Hematopoietic multipotent progenitor cell treated with erythropoietin and hydrocortisone succinate and interleukin-3 and kit ligand, for 4 days (in vitro differentiated cells): ENCODE results near the gene GART.

Experiments used
- DNase-seq: peaks from one replicate; pipeline ENCODE4 v3.0.0-alpha.2; 2015

Gene GART

DNA sequence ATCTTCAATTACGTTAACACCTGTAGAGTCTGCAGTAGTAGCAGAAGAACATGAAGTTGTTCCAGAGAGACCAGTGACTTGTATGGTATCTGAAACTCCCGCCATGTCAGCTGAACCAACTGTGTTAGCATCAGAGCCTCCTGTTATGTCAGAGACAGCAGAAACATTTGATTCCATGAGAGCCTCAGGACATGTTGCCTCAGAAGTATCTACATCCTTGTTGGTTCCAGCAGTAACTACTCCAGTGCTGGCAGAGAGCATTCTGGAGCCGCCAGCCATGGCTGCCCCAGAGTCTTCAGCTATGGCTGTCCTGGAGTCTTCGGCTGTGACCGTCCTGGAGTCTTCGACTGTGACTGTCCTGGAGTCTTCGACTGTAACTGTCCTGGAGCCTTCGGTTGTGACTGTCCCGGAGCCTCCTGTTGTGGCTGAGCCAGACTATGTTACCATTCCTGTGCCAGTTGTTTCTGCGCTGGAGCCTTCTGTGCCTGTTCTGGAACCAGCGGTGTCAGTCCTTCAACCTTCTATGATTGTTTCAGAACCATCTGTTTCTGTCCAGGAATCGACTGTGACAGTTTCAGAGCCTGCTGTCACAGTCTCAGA is 11.2 kb upstream of the GART start:
- no peak for DNase-seq

DNA sequence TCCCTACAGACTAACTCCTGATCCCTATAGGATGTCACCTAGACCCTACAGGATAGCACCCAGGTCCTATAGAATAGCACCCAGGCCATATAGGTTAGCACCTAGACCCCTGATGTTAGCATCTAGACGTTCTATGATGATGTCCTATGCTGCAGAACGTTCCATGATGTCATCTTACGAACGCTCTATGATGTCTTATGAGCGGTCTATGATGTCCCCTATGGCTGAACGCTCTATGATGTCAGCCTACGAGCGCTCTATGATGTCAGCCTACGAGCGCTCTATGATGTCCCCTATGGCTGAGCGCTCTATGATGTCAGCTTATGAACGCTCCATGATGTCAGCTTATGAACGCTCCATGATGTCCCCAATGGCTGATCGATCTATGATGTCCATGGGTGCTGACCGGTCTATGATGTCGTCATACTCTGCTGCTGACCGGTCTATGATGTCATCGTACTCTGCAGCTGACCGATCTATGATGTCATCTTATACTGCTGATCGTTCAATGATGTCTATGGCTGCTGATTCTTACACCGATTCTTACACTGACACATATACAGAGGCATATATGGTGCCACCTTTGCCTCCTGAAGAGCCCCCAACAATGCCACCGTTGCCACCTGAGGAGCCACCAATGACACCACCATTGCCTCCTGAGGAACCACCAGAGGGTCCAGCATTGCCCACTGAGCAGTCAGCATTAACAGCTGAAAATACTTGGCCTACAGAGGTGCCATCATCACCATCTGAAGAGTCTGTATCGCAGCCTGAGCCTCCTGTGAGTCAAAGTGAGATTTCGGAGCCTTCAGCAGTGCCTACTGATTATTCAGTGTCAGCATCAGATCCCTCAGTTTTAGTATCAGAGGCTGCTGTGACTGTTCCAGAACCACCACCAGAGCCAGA is 10.4 kb upstream of the GART start:
- DNase-seq = no peak

DNA sequence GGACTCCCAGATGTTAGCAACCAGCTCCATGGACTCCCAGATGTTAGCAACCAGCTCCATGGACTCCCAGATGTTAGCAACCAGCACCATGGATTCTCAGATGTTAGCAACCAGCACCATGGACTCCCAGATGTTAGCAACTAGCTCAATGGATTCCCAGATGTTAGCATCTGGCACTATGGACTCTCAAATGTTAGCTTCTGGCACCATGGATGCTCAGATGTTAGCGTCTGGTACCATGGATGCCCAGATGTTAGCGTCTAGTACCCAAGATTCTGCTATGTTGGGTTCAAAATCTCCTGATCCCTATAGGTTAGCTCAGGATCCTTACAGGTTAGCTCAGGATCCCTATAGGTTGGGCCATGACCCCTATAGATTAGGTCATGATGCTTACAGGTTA is 9.7 kb upstream of the GART start:
- no peak for DNase-seq

DNA sequence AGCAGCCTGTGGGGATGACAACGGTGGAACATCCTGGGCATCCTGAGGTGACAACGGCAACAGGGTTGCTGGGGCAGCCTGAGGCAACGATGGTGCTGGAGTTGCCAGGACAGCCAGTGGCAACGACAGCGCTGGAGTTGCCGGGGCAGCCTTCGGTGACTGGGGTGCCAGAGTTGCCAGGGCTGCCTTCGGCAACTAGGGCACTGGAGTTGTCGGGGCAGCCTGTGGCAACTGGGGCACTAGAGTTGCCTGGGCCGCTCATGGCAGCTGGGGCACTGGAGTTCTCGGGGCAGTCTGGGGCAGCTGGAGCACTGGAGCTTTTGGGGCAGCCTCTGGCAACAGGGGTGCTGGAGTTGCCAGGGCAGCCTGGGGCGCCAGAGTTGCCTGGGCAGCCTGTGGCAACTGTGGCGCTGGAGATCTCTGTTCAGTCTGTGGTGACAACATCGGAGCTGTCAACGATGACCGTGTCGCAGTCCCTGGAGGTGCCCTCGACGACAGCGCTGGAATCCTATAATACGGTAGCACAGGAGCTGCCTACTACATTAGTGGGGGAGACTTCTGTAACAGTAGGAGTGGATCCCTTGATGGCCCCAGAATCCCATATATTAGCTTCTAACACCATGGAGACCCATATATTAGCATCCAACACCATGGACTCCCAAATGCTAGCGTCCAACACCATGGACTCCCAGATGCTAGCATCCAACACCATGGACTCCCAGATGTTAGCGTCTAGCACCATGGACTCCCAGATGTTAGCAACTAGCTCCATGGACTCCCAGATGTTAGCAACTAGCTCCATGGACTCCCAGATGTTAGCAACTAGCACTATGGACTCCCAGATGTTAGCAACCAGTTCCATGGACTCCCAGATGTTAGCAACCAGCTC is 9.1 kb upstream of the GART start:
- no peak for DNase-seq

DNA sequence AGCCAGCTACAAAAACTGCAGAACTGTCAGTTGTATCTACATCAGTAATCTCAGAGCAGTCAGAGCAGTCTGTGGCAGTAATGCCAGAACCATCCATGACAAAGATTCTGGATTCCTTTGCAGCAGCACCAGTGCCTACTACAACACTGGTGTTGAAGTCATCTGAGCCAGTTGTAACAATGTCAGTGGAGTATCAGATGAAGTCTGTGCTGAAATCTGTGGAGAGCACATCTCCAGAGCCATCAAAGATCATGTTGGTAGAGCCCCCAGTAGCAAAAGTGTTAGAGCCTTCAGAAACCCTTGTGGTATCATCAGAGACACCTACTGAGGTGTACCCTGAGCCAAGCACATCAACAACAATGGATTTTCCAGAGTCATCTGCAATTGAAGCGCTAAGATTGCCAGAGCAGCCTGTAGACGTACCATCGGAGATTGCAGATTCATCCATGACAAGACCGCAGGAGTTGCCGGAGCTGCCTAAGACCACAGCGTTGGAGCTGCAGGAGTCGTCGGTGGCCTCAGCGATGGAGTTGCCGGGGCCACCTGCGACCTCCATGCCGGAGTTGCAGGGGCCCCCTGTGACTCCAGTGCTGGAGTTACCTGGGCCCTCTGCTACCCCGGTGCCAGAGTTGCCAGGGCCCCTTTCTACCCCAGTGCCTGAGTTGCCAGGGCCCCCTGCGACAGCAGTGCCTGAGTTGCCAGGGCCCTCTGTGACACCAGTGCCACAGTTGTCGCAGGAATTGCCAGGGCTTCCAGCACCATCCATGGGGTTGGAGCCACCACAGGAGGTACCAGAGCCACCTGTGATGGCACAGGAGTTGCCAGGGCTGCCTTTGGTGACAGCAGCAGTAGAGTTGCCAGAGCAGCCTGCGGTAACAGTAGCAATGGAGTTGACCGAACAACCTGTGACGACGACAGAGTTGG is 8.2 kb upstream of the GART start:
- DNase-seq = no peak

DNA sequence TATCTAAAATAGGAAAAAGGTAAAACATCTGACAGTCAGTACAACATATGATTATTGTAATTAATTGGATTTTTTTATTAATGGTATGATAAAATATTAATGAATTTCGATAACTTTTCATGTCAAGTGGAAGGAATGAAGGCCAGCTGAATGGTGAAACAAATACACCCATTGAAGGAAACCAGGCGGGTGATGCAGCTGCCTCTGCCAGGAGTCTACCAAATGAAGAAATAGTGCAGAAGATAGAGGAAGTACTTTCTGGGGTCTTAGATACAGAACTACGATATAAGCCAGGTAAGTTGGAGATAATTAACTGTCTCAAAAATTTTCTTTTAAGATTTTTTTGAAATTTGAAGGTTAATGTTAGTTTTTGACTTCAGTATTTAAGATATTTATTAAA is 4.2 kb upstream of the GART start:
- peak; percentile 65 for DNase-seq

DNA sequence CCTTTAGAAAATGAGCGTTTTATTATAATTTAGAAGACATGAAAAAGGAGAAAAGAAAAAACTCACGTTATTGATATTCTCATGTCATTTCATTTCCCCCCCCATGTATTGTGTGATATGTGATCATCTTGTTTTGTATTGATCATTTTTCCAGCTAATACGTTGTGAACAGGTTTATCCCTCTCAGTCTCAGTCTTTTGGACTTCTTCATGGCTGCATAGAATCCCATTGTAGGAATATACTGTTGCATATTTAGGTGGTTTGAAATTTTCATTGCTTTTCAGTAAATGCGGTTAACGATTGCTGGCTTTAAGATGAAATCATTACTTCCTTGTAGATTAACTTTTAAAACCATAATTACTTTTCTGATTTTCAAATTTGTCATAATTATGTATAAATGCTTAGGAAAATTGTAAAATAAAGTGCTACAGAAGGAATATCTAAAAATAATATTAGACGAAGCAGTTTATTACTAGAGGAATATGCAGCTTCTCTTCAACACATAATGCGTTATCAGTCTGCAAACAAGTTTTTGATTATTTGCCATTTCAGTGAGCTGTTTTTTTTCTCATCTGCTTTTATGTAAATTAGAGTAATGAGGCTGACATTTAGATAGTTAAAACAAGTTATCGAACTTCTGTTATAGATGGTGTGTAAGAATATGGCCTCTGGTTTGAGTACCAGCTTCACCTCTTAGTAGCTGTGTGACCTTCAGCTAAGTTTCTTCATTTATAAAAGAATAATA is 2.7 kb upstream of the GART start:
- DNase-seq = no peak

DNA sequence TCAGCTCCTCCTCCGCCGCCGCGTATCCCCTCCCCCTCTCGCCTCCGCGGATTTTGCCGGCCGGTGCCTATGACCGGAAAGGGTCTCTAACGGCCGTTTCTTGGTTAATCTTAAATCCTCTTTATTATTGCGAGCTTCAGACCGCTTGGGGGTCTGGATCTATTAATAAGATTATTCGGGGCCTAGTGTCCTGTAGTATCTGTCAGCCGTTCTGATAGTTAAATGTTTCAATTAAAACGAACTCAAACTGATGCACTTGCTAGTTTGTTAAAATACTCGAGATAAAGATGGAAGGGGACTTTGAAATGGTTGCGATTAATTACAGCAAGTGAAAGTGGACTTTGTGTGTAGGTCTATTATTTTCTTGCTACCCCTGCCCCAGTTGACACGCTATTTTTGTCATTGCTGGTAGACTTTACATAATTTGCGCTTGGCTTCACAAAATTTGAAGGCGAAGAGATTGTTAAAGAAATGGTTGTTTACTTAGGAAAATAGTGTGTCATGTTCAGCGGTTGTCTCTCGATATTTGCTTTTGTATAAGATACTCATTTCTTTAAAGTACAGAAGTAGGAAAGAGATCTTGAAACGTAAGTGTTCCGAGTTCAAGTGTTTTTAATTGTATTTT is 1.7 kb upstream of the GART start:
- DNase-seq = peak; percentile 84

DNA sequence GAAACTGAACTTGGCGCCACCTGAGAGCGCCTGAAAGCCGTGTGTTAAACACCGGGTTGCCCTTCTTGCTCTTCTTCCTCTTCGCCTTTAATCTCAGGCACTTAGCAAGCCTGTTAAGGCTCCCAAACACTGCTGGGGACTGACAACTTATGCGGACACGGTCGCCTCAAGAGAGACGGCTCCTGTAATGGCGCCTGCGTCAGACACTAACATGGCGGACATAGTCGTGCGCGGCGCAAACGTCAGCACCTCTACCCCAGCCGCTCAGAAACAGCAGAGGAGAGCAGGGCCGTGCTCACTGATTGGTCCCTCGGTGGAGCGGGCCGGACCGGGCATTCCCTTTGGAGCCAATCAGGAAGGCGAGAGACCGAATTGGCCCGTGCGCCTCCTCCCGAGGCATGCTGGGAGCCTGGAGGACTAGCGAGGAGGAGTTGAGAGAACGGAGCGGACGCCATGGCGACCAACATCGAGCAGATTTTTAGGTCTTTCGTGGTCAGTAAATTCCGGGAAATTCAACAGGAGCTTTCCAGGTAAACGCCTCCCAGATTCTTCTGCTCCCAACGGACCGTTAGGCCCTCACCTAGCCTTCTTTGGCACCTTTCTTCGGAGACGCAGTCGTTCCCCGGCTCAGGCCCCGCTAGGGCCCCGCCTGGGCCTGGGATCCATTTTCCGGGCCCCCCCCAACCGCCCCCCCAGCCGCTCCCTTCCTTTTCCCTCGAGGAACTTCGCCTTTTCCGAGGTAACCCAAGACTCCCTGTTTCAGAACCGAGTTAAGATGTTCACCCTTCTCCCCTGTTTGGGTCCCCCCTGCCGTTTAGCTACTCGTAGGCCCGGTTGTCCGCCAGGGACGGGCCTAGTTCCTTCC is 955 bp upstream of the GART start, which contains the start of gene SON:
SON (plus strand) TSS at position 399 of the 865 bp plus-strand sequence; CDS start at position 454, 55 bp downstream.
- peak; percentile 100 for DNase-seq

DNA sequence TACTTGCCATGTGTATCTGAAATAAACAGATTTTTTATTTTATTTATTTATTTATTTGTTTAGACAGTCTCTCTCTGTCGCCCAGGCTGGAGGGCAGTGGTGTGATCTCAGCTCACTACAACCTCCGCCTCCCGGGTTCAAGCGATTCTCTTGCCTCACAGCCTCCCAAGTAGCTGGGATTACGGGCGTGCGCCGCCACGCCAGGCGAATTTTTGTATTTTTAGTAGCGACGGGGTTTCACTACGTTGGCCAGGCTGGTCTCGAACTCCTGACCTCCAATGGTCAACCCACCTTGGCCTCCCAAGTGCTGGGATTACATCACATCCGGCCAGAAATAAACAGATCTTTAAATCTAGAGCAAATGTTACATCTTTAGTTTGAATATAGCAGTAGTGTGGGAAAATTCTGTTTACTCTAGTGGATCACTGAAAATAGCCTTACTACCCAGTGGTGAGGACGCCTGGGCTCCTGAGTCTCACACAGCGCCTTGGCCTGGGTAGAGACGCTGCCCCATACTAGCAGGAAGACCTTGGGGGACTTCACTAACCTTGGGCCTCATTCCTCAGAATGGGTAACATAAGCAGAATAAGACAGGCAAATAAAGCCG is 709 bp downstream of the GART start:
- peak; percentile 55 for DNase-seq

DNA sequence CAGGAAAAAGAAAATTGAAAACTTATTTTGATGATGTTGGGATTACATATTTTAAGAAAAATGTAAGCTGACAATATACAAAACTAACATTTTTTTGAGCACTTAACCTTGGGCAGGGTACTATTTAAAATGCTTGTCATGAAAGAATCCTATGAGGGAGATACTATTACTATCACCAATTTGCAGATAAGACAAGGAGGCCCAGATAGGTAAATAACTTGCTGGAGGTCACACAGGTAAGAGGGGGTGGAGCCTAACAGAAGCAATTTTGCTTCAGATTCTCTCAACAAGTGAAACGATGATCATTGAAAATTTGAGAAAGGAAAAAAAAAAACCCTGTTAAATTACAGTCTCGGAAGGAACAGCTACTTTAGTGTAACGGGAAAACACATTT is 1.2 kb downstream of the GART start:
- DNase-seq = no peak

DNA sequence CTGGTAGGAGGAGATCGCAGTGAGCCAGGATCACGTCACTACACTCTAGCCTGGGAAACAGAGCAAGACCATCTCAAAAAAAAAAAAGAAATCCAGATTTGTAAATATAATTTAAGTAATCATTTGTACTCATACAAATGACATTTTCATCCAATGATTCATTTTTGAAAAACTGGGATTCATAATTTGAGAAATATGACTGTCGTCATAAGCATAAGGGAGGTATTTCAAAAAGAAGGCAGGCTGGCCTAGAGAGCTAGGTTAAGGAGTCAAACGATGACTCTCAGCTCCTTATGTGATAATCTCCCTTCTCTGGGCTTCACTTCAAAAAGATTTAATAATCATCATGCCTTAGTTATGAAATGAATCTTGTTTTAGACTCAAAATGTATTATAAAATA is 2.3 kb downstream of the GART start:
- no peak for DNase-seq

DNA sequence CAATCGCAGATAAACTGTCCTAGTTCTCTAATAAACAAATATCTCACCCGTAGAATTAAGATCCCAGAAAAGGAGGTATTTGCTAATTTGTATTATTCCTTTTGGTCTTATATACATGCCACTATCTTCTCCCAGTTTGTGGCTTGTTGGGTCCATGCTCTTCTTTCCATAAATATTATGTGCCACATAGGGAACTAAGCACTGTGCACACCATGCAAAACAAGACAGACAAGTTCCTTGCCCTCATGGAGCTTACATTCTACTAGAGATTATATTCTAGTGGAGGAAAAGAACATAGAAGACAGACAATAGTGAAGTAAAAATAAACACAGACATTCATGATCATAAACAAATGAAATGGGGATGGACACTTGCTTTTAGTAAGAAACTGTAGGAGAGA is 4.7 kb downstream of the GART start:
- DNase-seq = no peak

DNA sequence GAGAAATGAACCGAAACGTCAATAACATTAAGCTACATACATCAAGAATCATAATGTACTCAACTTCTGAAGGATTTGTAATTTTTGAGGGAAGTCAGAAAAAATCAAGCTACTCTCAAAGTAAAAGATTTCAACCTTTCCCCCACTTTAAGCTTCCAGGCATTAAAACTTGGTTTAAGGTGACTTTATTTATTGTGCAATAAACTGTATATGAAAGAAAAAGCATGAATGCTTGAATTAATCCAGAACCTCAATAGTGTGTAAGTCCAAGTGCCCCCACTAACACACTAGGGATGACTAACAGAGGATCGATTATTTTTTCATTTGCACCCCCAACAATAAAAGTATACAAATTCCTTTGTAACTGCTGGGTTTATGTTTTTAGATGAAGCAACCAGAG is 10.9 kb downstream of the GART start:
- DNase-seq = no peak

DNA sequence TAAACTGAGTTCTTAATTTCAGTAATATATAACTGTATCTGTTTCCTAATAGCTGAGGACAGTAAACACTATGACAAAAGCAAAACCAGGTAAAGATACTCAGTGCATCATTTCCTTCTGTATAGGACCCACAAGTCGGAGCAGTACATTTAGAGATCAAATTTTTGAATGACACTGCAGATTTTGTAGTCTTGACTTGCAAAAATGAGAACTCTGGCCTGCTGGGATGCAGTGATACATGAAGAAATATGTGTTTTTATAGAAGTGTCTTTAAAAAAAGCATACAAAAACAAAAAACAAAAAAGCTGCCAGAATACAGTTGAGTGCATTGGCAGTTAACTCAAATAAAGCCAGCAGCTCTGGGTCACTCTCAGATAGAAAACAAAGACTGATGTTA is 19.0 kb downstream of the GART start:
- peak; percentile 28 for DNase-seq

DNA sequence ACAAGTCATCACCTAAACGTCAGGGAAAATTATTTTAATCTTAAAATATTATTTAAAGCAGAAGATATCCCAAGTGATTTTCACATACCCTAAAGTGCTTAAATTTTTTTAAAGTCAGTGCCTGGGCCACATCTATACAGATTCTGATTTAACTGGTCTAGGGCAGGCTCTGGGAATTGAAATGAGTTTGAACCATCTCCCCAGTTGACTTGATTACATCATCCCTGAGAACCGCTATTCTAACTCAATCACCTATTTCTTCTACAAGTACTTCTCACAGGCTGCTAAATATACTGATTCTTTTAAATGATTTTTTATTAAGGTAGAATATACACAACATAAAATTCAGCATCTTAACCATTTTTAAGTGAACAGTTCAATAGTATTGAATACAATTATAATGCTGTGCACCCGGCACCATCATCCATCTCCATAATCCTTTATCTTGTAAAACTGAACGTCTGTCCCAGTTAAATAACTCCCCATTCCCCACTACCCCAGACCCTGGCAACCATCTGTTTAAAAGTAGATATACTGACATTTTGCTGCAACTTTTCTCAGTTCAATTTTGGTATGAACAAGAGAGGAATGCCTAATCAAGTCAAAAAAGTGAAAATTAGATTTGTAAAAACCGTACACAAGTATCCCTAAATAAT is 19.5 kb downstream of the GART start:
- no peak for DNase-seq

DNA sequence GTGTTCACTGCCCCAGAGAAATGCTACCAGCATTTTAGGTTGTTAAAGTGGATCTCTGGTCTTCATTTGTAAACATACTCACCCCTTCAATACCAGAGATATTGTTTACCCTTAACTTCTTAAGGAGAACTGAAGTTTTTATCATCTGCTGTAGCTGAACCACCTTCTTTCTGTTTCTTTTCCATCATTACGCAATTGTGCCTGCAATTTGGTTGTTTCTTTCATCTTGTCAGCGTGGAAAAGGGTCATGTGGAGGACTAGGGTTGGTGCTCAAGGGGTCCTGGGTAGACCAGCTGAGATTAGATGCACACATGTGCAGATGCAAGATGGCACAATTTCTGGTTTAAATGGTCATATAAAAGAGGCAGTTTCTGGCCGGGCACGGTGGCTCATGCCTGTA is 23.0 kb downstream of the GART start:
- DNase-seq = no peak

DNA sequence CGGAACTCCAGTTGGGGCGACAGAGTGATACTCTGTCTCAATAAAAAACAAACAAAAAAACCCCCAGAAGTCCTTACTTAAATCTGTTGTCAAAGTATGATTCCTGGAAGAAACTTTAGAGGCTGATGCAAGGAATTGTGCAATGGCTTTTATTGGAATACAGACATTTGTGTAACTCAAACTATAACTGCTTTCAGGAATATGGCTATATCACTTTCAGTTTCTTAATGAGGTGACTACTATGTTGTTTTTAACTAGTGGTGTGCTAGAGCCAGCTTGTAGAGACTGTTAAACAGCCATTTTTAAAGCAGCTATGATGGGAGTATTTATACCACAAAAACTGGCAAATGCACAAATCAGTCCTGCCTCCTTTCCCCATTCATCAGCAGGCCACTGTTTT is 27.7 kb downstream of the GART start:
- DNase-seq = no peak

DNA sequence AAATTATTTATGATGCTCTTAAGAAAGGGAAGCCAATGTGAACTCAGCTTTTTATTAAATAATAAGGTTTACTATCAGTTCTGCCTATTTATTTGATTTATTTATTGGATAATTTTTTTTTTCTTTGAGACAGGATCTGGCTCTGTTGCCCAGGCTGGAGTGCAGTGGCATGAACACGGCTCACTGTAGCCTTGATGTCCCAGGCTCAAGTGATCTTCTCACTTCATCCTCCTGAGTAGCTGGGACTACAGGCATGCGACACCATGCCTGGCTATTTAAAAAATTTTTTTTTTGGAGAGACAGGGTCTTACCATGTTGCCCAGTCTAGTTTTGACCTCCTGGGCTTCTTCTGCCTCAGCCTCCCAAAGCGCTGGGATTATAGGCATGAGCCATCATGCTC is 29.4 kb downstream of the GART start:
- no peak for DNase-seq
